ENCODE data around the gene LINGO1.
A peak's percentile ranks its signal among the peaks of the same experiment; 100 is the strongest.

Gene LINGO1

GRCh38 chr15:77592758-77593157 lies 40.0 kb downstream of the LINGO1 start:
- H3K36me3 ChIP-seq (ENCODE audit: control insufficient read depth in 1 of 2, insufficient read depth in 2 of 2, low read depth in 1 of 2, low read length in 2 of 2) = no peaks in the 10 kb centered on the region
- H2BK5ac ChIP-seq (ENCODE audit: low read depth, low read length, poor library complexity, severe bottlenecking) = no peak overlapping the region
- H3K27ac ChIP-seq (ENCODE audit: low read length, poor library complexity, severe bottlenecking) = no peak overlapping the region
- H4K8ac ChIP-seq (ENCODE audit: low read length) = no peak overlapping the region
- H3K27me3 ChIP-seq (ENCODE audit: control insufficient read depth in 1 of 2, insufficient read depth in 1 of 2, low read length in 2 of 2) = peaks cover 30 to 43% of the 10 kb centered on the region in 2 experiments
- no peak overlapping the region for H3K4me2 ChIP-seq (ENCODE audit: low read length, poor library complexity, severe bottlenecking)
- no peak overlapping the region for H3K14ac ChIP-seq (ENCODE audit: low read length in 2 of 2)
- peaks cover 3% of the 10 kb centered on the region for H3K4me1 ChIP-seq (ENCODE audit: control insufficient read depth, insufficient read depth, low read depth, low read length)
- H2BK15ac ChIP-seq (ENCODE audit: low read depth, poor library complexity, severe bottlenecking) = no peak overlapping the region
- H3K23ac ChIP-seq (ENCODE audit: low read length in 2 of 2) = no peak overlapping the region
- no peak overlapping the region for H3K18ac ChIP-seq (ENCODE audit: low read depth in 1 of 2, low read length in 2 of 2)
- H3K79me1 ChIP-seq (replicated peaks; ENCODE audit: low read length, poor library complexity, severe bottlenecking) = no peaks in the 10 kb centered on the region
- no peak overlapping the region for H2AFZ ChIP-seq (ENCODE audit: low read depth, low read length)
- no peaks in the 10 kb centered on the region for H3K9me3 ChIP-seq (ENCODE audit: control insufficient read depth, low read length)
- H2BK120ac ChIP-seq (ENCODE audit: low read depth, low read length) = no peak overlapping the region
- H4K91ac ChIP-seq (ENCODE audit: low read length) = no peak overlapping the region
- H3K4ac ChIP-seq (ENCODE audit: low read depth in 1 of 2, low read length in 2 of 2) = no peak overlapping the region
- H2AK5ac ChIP-seq (ENCODE audit: low read length, severe bottlenecking) = no peak overlapping the region
- 60% methylated on average over 3 of the region's 3 CpGs for WGBS
- H2BK12ac ChIP-seq (ENCODE audit: low read length in 2 of 2) = no peak overlapping the region
- no peak overlapping the region for H3K9ac ChIP-seq (ENCODE audit: low read length)
- H3K4me3 ChIP-seq (ENCODE audit: insufficient read depth in 1 of 2, low read depth in 1 of 2, low read length in 2 of 2) = no peak overlapping the region
- DNase-seq = no peak

- no peak overlapping the region for H3K4me2 ChIP-seq (ENCODE audit: low read length, poor library complexity, severe bottlenecking)
- no peak overlapping the region for H3K4ac ChIP-seq (ENCODE audit: low read depth in 1 of 2, low read length in 2 of 2)
- H3K27me3 ChIP-seq (ENCODE audit: control insufficient read depth in 1 of 2, insufficient read depth in 1 of 2, low read length in 2 of 2) = peaks cover 34 to 42% of the 10 kb centered on the region in 2 experiments
- no peaks in the 10 kb centered on the region for H3K36me3 ChIP-seq (ENCODE audit: control insufficient read depth in 1 of 2, insufficient read depth in 2 of 2, low read depth in 1 of 2, low read length in 2 of 2)
- H4K91ac ChIP-seq (ENCODE audit: low read length) = no peak overlapping the region
- no peak overlapping the region for H2BK12ac ChIP-seq (ENCODE audit: low read length in 2 of 2)
- H2BK120ac ChIP-seq (ENCODE audit: low read depth, low read length) = no peak overlapping the region
- no peak overlapping the region for H3K23ac ChIP-seq (ENCODE audit: low read length in 2 of 2)
- no peak overlapping the region for H2BK5ac ChIP-seq (ENCODE audit: low read depth, low read length, poor library complexity, severe bottlenecking)
- no peak overlapping the region for H3K9ac ChIP-seq (ENCODE audit: low read length)
- no peak overlapping the region for H2AFZ ChIP-seq (ENCODE audit: low read depth, low read length)
- H3K4me3 ChIP-seq (ENCODE audit: insufficient read depth in 1 of 2, low read depth in 1 of 2, low read length in 2 of 2) = no peak overlapping the region
- H3K79me1 ChIP-seq (replicated peaks; ENCODE audit: low read length, poor library complexity, severe bottlenecking) = no peaks in the 10 kb centered on the region
- no peak overlapping the region for H2AK5ac ChIP-seq (ENCODE audit: low read length, severe bottlenecking)
- H3K4me1 ChIP-seq (ENCODE audit: control insufficient read depth, insufficient read depth, low read depth, low read length) = peaks cover 3% of the 10 kb centered on the region
- H3K18ac ChIP-seq (ENCODE audit: low read depth in 1 of 2, low read length in 2 of 2) = no peak overlapping the region
- no peaks in the 10 kb centered on the region for H3K9me3 ChIP-seq (ENCODE audit: control insufficient read depth, low read length)
- no peak overlapping the region for H3K27ac ChIP-seq (ENCODE audit: low read length, poor library complexity, severe bottlenecking)
- no peak overlapping the region for H3K14ac ChIP-seq (ENCODE audit: low read length in 2 of 2)
- DNase-seq = no peak
- no peak overlapping the region for H2BK15ac ChIP-seq (ENCODE audit: low read depth, poor library complexity, severe bottlenecking)
- H4K8ac ChIP-seq (ENCODE audit: low read length) = no peak overlapping the region
- WGBS = 80% methylated on average over 13 of the region's 13 CpGs
Observed at GRCh38 chr15:77591968-77592613, 40.6 kb downstream of the LINGO1 start.

GRCh38 chr15:77589839-77590238 lies 42.9 kb downstream of the LINGO1 start:
- Histone ChIP-seq H3K79me1 (replicated peaks; ENCODE audit: low read length, poor library complexity, severe bottlenecking) (no peaks in the 10 kb centered on the region), H3K4me1 (ENCODE audit: control insufficient read depth, insufficient read depth, low read depth, low read length) (peaks cover 3% of the 10 kb centered on the region), H3K36me3 (ENCODE audit: control insufficient read depth in 1 of 2, insufficient read depth in 2 of 2, low read depth in 1 of 2, low read length in 2 of 2) (no peaks in the 10 kb centered on the region), H3K14ac (ENCODE audit: low read length in 2 of 2) (peak overlapping the region in 1 of 2 experiments; percentile 62), H3K27me3 (ENCODE audit: control insufficient read depth in 1 of 2, insufficient read depth in 1 of 2, low read length in 2 of 2) (peaks cover 49% of the 10 kb centered on the region in 2 experiments), H4K8ac (ENCODE audit: low read length) (no peak overlapping the region), H3K4me2 (ENCODE audit: low read length, poor library complexity, severe bottlenecking) (no peak overlapping the region), H2AFZ (ENCODE audit: low read depth, low read length) (no peak overlapping the region), H3K4me3 (ENCODE audit: insufficient read depth in 1 of 2, low read depth in 1 of 2, low read length in 2 of 2) (no peak overlapping the region), H2BK12ac (ENCODE audit: low read length in 2 of 2) (no peak overlapping the region), H3K9ac (ENCODE audit: low read length) (no peak overlapping the region), H3K27ac (ENCODE audit: low read length, poor library complexity, severe bottlenecking) (no peak overlapping the region), H2AK5ac (ENCODE audit: low read length, severe bottlenecking) (no peak overlapping the region), H3K4ac (ENCODE audit: low read depth in 1 of 2, low read length in 2 of 2) (no peak overlapping the region), H3K18ac (ENCODE audit: low read depth in 1 of 2, low read length in 2 of 2) (no peak overlapping the region), H3K9me3 (ENCODE audit: control insufficient read depth, low read length) (no peaks in the 10 kb centered on the region), H4K91ac (ENCODE audit: low read length) (no peak overlapping the region), H2BK5ac (ENCODE audit: low read depth, low read length, poor library complexity, severe bottlenecking) (no peak overlapping the region), H3K23ac (ENCODE audit: low read length in 2 of 2) (no peak overlapping the region), H2BK15ac (ENCODE audit: low read depth, poor library complexity, severe bottlenecking) (no peak overlapping the region), H2BK120ac (ENCODE audit: low read depth, low read length) (no peak overlapping the region)
- DNase-seq = no peak
- 68% methylated on average over 5 of the region's 6 CpGs for WGBS

- Histone ChIP-seq H2BK15ac (ENCODE audit: low read depth, poor library complexity, severe bottlenecking) (no peak overlapping the region), H4K91ac (ENCODE audit: low read length) (no peak overlapping the region), H2BK5ac (ENCODE audit: low read depth, low read length, poor library complexity, severe bottlenecking) (no peak overlapping the region), H3K4me2 (ENCODE audit: low read length, poor library complexity, severe bottlenecking) (no peak overlapping the region), H3K4me3 (ENCODE audit: insufficient read depth in 1 of 2, low read depth in 1 of 2, low read length in 2 of 2) (no peak overlapping the region), H3K14ac (ENCODE audit: low read length in 2 of 2) (no peak overlapping the region), H3K9ac (ENCODE audit: low read length) (no peak overlapping the region), H3K36me3 (ENCODE audit: control insufficient read depth in 1 of 2, insufficient read depth in 2 of 2, low read depth in 1 of 2, low read length in 2 of 2) (no peaks in the 10 kb centered on the region), H4K8ac (ENCODE audit: low read length) (no peak overlapping the region), H3K27me3 (ENCODE audit: control insufficient read depth in 1 of 2, insufficient read depth in 1 of 2, low read length in 2 of 2) (peaks cover 65 to 66% of the 10 kb centered on the region in 2 experiments), H3K27ac (ENCODE audit: low read length, poor library complexity, severe bottlenecking) (no peak overlapping the region), H3K18ac (ENCODE audit: low read depth in 1 of 2, low read length in 2 of 2) (no peak overlapping the region), H2BK12ac (ENCODE audit: low read length in 2 of 2) (no peak overlapping the region), H3K23ac (ENCODE audit: low read length in 2 of 2) (no peak overlapping the region), H3K4me1 (ENCODE audit: control insufficient read depth, insufficient read depth, low read depth, low read length) (peaks cover 3% of the 10 kb centered on the region), H2BK120ac (ENCODE audit: low read depth, low read length) (no peak overlapping the region), H2AK5ac (ENCODE audit: low read length, severe bottlenecking) (no peak overlapping the region), H2AFZ (ENCODE audit: low read depth, low read length) (no peak overlapping the region), H3K9me3 (ENCODE audit: control insufficient read depth, low read length) (peaks cover 3% of the 10 kb centered on the region), H3K4ac (ENCODE audit: low read depth in 1 of 2, low read length in 2 of 2) (no peak overlapping the region), H3K79me1 (replicated peaks; ENCODE audit: low read length, poor library complexity, severe bottlenecking) (no peaks in the 10 kb centered on the region)
- WGBS = 96% methylated on average over 9 of the region's 12 CpGs
- no peak for DNase-seq
Observed at GRCh38 chr15:77588126-77588525, 44.6 kb downstream of the LINGO1 start.
